ENCODE data around the gene MGLL. TPM values are rescaled to one million over a fixed set of nuclear protein-coding genes. Genes with fewer than 3 reads are reported as not detected.

The MGLL gene
- total and polyA plus RNA-seq, 8 donors: 10.5 to 118 (median 37.9) TPM

- Histone ChIP-seq H3K4me1 (peaks cover 28 to 39% (median 31%) of the 10 kb centered on the region in 4 donors), H3K4me3 (peak overlapping the region; percentile 98 to 100 (median 98)), H3K27ac (peak overlapping the region; percentile 87 to 98 (median 96)), H3K36me3 (peaks cover 2 to 15% (median 11%) of the 10 kb centered on the region in 4 donors), H3K27me3 (no peaks in the 10 kb centered on the region), H3K9me3 (no peaks in the 10 kb centered on the region)
- 17 to 42% (median 20%) methylated on average over 15 to 44 of the region's 44 CpGs for WGBS, 5 donors
- intact Hi-C loops (cut with DNase I; ENCODE audit: low total_unique reads): no loop called here
- TF ChIP-seq, protein P1, sequence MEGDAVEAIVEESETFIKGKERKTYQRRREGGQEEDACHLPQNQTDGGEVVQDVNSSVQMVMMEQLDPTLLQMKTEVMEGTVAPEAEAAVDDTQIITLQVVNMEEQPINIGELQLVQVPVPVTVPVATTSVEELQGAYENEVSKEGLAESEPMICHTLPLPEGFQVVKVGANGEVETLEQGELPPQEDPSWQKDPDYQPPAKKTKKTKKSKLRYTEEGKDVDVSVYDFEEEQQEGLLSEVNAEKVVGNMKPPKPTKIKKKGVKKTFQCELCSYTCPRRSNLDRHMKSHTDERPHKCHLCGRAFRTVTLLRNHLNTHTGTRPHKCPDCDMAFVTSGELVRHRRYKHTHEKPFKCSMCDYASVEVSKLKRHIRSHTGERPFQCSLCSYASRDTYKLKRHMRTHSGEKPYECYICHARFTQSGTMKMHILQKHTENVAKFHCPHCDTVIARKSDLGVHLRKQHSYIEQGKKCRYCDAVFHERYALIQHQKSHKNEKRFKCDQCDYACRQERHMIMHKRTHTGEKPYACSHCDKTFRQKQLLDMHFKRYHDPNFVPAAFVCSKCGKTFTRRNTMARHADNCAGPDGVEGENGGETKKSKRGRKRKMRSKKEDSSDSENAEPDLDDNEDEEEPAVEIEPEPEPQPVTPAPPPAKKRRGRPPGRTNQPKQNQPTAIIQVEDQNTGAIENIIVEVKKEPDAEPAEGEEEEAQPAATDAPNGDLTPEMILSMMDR (IDR thresholded peaks at IDR 0.05): no peak
- TF ChIP-seq POLR2A (IDR thresholded peaks at IDR 0.05): no peak
- no peak for TF ChIP-seq EP300 (IDR thresholded peaks at IDR 0.05)
- TF ChIP-seq POLR2AphosphoS5 (IDR thresholded peaks at IDR 0.05): no peak
- peak; percentile 29 to 64 for DNase-seq
Observed at GRCh38 chr3:127671523-127672428, 150.5 kb downstream of the MGLL start.

- Histone ChIP-seq H3K27ac (no peak overlapping the region), H3K4me1 (peaks cover 27 to 38% (median 29%) of the 10 kb centered on the region in 4 donors), H3K9me3 (no peaks in the 10 kb centered on the region), H3K36me3 (peaks cover under 1 to 6% (median 3%) of the 10 kb centered on the region in 4 donors), H3K4me3 (no peak overlapping the region), H3K27me3 (no peaks in the 10 kb centered on the region)
- TF ChIP-seq POLR2AphosphoS5 (IDR thresholded peaks at IDR 0.05) (no peak), POLR2A (IDR thresholded peaks at IDR 0.05) (no peak), EP300 (IDR thresholded peaks at IDR 0.05) (no peak)
- TF ChIP-seq, protein P1 (IDR thresholded peaks at IDR 0.05): no peak
- WGBS, 5 donors: 93 to 97% (median 95%) methylated on average over 12 to 20 of the region's 20 CpGs
- intact Hi-C loops (cut with DNase I; ENCODE audit: low total_unique reads): no loop called here
- DNase-seq: peak in 1 of 2 donors; percentile 24
Observed at GRCh38 chr3:127670761-127671522, 151.4 kb downstream of the MGLL start.

GRCh38 chr3:127670229-127670559 is 152.1 kb downstream of the MGLL start:
- 90 to 98% (median 95%) methylated on average over 2 to 7 of the region's 7 CpGs for WGBS, 5 donors
- intact Hi-C loops (cut with DNase I; ENCODE audit: low total_unique reads): no loop called here
- no peak for DNase-seq

More at GRCh38 chr3:127670229-127670559, 152.1 kb downstream of the MGLL start:
- Histone ChIP-seq H3K4me3 (no peak overlapping the region), H3K4me1 (peaks cover 22 to 31% (median 29%) of the 10 kb centered on the region in 4 donors), H3K36me3 (no peaks in the 10 kb centered on the region), H3K27ac (no peak overlapping the region), H3K9me3 (no peaks in the 10 kb centered on the region), H3K27me3 (no peaks in the 10 kb centered on the region)
- TF ChIP-seq POLR2A (IDR thresholded peaks at IDR 0.05): no peak
- no peak for TF ChIP-seq POLR2AphosphoS5 (IDR thresholded peaks at IDR 0.05)
- no peak for TF ChIP-seq EP300 (IDR thresholded peaks at IDR 0.05)
- TF ChIP-seq, protein P1 (IDR thresholded peaks at IDR 0.05): no peak
